Neural progenitor cell (in vitro differentiated cells): Measurements from ENCODE around the gene ECSIT. TPM values are rescaled to one million over a fixed set of nuclear protein-coding genes. Genes with fewer than 3 reads are reported as not detected.

Source experiments
- DNase-seq: peaks from one replicate; pipeline ENCODE4 v3.0.0-alpha.2; 2016; ENCODE audit warnings: low spot score
- H2AFZ ChIP-seq: fragments of 200-600 bp; sonication (generic); replicated peaks from 2 replicates; pipeline ENCODE4 v1.6.1; 2016; ENCODE audit warnings: antibody characterized with exemption
- H3F3A ChIP-seq: fragments of 200-600 bp; sonication (generic); 2 replicates; pipeline ENCODE4 v1.6.1; 2016; ENCODE audit warnings: antibody characterized with exemption, low read depth
- H3K27ac ChIP-seq: fragments of 200-600 bp; sonication (generic); 2 replicates; pipeline ENCODE4 v1.5.1; 2016; ENCODE audit warnings: mild to moderate bottlenecking
- H3K27me3 ChIP-seq: fragments of 200-600 bp; sonication (generic); 2 replicates; pipeline ENCODE4 v1.6.1; 2016; ENCODE audit warnings: mild to moderate bottlenecking, moderate library complexity
- H3K36me3 ChIP-seq: fragments of 200-600 bp; sonication (generic); 2 replicates; pipeline ENCODE4 v1.5.1; 2016
- H3K4me1 ChIP-seq: fragments of 200-600 bp; sonication (generic); 2 replicates; pipeline ENCODE4 v1.6.1; 2016; ENCODE audit warnings: mixed run types
- H3K4me2 ChIP-seq: fragments of 200-600 bp; sonication (generic); 2 replicates; pipeline ENCODE4 v1.6.1; 2016
- H3K4me3 ChIP-seq: fragments of 200-600 bp; sonication (generic); 2 replicates; pipeline ENCODE4 v1.5.1; 2016
- H3K79me2 ChIP-seq: fragments of 200-600 bp; sonication (generic); 2 replicates; pipeline ENCODE4 v1.6.1; 2016; ENCODE audit warnings: low read depth
- H3K9ac ChIP-seq: fragments of 200-600 bp; sonication (generic); 2 replicates; pipeline ENCODE4 v1.6.1; 2016
- H3K9me3 ChIP-seq: fragments of 200-600 bp; sonication (generic); 2 replicates; pipeline ENCODE4 v1.5.1; 2016; ENCODE audit warnings: low read depth
- H4K20me1 ChIP-seq: fragments of 200-600 bp; sonication (generic); 2 replicates; pipeline ENCODE4 v1.6.1; 2016; ENCODE audit warnings: low read depth
- H3K27ac Mint-ChIP-seq: 3 replicates; pipeline ENCODE4 v1.8.0; 2021; ENCODE audit warnings: mixed read lengths
- H3K27me3 Mint-ChIP-seq: 2 replicates; pipeline ENCODE4 v1.8.0; 2022; ENCODE audit warnings: low read depth, mild to moderate bottlenecking, inconsistent platforms, moderate library complexity, mixed read lengths; ENCODE audit not compliant: insufficient read depth
- H3K36me3 Mint-ChIP-seq: 3 replicates; pipeline ENCODE4 v1.8.0; 2021; ENCODE audit warnings: mixed read lengths
- H3K4me1 Mint-ChIP-seq: 3 replicates; pipeline ENCODE4 v1.8.0; 2021; ENCODE audit warnings: mixed read lengths
- H3K4me3 Mint-ChIP-seq: 3 replicates; pipeline ENCODE4 v1.8.0; 2021; ENCODE audit warnings: mild to moderate bottlenecking, moderate library complexity, mixed read lengths
- H3K9me3 Mint-ChIP-seq: 3 replicates; pipeline ENCODE4 v1.8.0; 2020; ENCODE audit warnings: mixed read lengths
- EZH2 ChIP-seq: fragments of 200-600 bp; sonication (generic); IDR thresholded peaks from 2 replicates; pipeline ENCODE4 v1.6.1; 2017; ENCODE audit warnings: antibody characterized with exemption, mild to moderate bottlenecking, moderate library complexity
- EZH2phosphoT487 ChIP-seq: fragments of 200-600 bp; sonication (generic); IDR thresholded peaks from 2 replicates; pipeline ENCODE4 v1.6.1; 2017; ENCODE audit warnings: antibody characterized with exemption
- total RNA-seq: library from RNA; depleted of rRNA; stranded (reverse); fragments of >200 nt; gene quantifications from 2 replicates; pipeline ENCODE4 v1.2.3, GENCODE V29; 2015; ENCODE audit warnings: low replicate concordance
- TF ChIP-seq, protein P1 (sequence below): fragments of 200-600 bp; sonication (generic); IDR thresholded peaks from 2 replicates; pipeline ENCODE4 v1.5.1; 2017; ENCODE audit warnings: antibody characterized with exemption, mild to moderate bottlenecking

ECSIT gene
- total RNA-seq, 1 donor from 2014 or later, result 9.4 TPM

DNA sequence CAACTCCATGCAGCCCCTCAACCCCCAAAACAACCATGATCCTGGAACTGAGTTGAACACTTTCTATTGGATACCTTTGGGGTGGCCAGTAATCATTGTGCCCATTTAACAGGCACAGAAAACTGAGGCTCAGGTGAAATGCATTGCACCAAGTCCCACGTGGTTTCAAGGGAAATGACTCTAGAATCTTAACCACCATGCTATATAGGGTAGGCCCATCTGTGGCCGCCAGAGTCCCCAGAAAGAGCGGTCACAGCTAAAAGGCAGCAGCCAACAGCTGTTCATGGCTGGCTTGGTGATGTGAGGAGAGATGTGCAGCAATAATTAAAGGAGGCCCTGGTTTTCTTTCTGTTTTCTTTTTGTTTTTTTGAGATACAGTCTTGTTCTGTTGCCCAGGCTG lies 12.3 kb upstream of the ECSIT start:
- H3K4me2 ChIP-seq, result no peak overlapping the region
- no peak overlapping the region for H3K9ac ChIP-seq
- no peak overlapping the region for H3K27ac ChIP-seq
- no peak overlapping the region for H2AFZ ChIP-seq
- H3K36me3 Mint-ChIP-seq, result no peaks in the 10 kb centered on the region
- peaks cover 19% of the 10 kb centered on the region for H3K4me1 ChIP-seq
- peaks cover 19% of the 10 kb centered on the region for H3F3A ChIP-seq
- H3K79me2 ChIP-seq, result no peaks in the 10 kb centered on the region
- no peak overlapping the region for H3K4me3 Mint-ChIP-seq
- no peak for DNase-seq
- H3K4me3 ChIP-seq, result no peak overlapping the region
- H3K4me1 Mint-ChIP-seq, result peaks cover 16% of the 10 kb centered on the region
- no peaks in the 10 kb centered on the region for H3K36me3 ChIP-seq
- H3K27ac Mint-ChIP-seq, result no peak overlapping the region
- H3K9me3 Mint-ChIP-seq, result no peaks in the 10 kb centered on the region
- peaks cover 10% of the 10 kb centered on the region for H3K27me3 Mint-ChIP-seq
- H3K9me3 ChIP-seq, result no peaks in the 10 kb centered on the region
- H3K27me3 ChIP-seq, result no peaks in the 10 kb centered on the region
- no peaks in the 10 kb centered on the region for H4K20me1 ChIP-seq
- TF ChIP-seq EZH2phosphoT487 (no peak), EZH2 (no peak)
- TF ChIP-seq, protein P1, sequence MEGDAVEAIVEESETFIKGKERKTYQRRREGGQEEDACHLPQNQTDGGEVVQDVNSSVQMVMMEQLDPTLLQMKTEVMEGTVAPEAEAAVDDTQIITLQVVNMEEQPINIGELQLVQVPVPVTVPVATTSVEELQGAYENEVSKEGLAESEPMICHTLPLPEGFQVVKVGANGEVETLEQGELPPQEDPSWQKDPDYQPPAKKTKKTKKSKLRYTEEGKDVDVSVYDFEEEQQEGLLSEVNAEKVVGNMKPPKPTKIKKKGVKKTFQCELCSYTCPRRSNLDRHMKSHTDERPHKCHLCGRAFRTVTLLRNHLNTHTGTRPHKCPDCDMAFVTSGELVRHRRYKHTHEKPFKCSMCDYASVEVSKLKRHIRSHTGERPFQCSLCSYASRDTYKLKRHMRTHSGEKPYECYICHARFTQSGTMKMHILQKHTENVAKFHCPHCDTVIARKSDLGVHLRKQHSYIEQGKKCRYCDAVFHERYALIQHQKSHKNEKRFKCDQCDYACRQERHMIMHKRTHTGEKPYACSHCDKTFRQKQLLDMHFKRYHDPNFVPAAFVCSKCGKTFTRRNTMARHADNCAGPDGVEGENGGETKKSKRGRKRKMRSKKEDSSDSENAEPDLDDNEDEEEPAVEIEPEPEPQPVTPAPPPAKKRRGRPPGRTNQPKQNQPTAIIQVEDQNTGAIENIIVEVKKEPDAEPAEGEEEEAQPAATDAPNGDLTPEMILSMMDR, result no peak

DNA sequence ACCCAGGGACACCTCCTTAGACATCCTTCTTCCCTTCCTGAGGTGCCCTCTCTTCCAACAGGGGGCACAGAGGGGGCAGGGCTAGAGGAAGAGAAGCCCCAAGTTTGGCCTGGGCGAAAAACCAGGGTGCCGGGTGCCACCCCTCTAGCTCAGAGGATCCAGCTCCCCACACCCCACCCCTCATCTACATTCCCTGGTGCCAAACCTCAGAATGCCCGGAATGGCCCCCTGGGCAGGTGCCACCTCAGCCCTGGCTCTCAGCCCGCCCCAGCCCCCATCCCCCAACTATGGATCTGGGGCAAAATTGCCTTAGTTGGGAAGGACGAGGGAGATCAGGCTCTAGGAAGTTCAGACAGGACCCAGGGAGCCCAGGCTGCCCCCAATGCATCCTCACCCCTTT lies 11.7 kb upstream of the ECSIT start:
- no peaks in the 10 kb centered on the region for H3K27me3 ChIP-seq
- H4K20me1 ChIP-seq, result no peaks in the 10 kb centered on the region
- H3K9ac ChIP-seq, result no peak overlapping the region
- DNase-seq, result no peak
- H3F3A ChIP-seq, result peaks cover 19% of the 10 kb centered on the region
- H3K79me2 ChIP-seq, result no peaks in the 10 kb centered on the region
- H3K4me3 ChIP-seq, result no peak overlapping the region
- H3K4me3 Mint-ChIP-seq, result no peak overlapping the region
- H3K27ac Mint-ChIP-seq, result no peak overlapping the region
- TF ChIP-seq, protein P1, result no peak
- TF ChIP-seq EZH2 (no peak), EZH2phosphoT487 (no peak)
- peak overlapping the region; percentile 97 for H3K4me2 ChIP-seq
- H3K4me1 Mint-ChIP-seq, result peaks cover 13% of the 10 kb centered on the region
- no peaks in the 10 kb centered on the region for H3K36me3 ChIP-seq
- H3K36me3 Mint-ChIP-seq, result no peaks in the 10 kb centered on the region
- no peak overlapping the region for H3K27ac ChIP-seq
- H3K9me3 ChIP-seq, result no peaks in the 10 kb centered on the region
- H3K27me3 Mint-ChIP-seq, result peaks cover 8% of the 10 kb centered on the region
- no peak overlapping the region for H2AFZ ChIP-seq
- H3K9me3 Mint-ChIP-seq, result no peaks in the 10 kb centered on the region
- peaks cover 19% of the 10 kb centered on the region for H3K4me1 ChIP-seq

DNA sequence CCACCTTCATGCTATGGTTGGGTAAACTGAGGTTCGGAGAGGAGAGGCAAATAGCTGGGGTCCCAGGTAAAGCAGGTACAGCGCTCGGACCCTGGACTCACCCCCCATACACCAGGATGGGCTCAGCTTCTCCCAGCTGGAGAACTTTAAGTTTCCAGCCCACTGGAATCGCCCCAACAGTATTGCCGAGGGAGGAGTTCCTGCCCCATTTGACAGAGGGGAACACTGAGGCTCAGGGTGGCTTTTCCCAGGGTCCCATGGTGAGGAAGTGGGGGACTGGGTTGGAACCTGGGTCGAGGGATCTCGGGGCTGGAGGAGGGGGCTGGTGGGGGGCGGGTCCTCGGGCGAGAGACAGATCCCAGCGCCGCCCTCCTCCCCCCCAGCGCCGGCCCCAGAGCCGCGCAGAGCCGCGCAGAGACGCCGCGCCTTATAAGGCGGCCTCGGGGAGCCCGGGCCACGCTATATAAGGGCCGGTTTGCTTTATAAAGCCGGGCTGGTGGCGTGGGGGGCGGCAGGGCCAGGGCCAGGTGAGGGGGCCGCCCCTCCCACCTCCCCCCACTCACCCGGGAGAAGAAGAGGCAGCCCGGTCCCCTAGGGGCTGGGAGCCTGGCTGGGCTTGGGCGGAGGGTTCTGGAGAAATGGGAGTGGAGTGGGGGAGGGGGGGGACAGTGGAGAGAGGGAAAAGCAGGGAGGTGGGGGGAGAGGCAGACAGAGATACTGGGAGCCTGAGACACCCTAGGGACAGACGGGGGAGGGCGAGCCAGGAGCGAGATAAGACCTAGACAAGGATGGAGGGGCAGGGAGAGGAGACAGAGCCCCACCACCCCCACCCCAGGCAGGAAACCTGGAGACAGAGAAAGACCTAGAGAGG lies 10.8 kb upstream of the ECSIT start:
- Histone ChIP-seq H3K4me3 (peak overlapping the region; percentile 51), H4K20me1 (no peaks in the 10 kb centered on the region), H3K27ac (no peak overlapping the region), H3K36me3 (no peaks in the 10 kb centered on the region), H3K4me2 (peak overlapping the region; percentile 97), H3K27me3 (peaks cover 3% of the 10 kb centered on the region), H2AFZ (peak overlapping the region; percentile 78), H3K9me3 (no peaks in the 10 kb centered on the region), H3K79me2 (no peaks in the 10 kb centered on the region), H3K4me1 (peaks cover 19% of the 10 kb centered on the region), H3K9ac (no peak overlapping the region), H3F3A (peaks cover 19% of the 10 kb centered on the region)
- Mint-ChIP-seq H3K36me3 (no peaks in the 10 kb centered on the region), H3K4me3 (peak overlapping the region; percentile 71), H3K27ac (peak overlapping the region; percentile 11), H3K27me3 (peaks cover 11% of the 10 kb centered on the region), H3K4me1 (peaks cover 17% of the 10 kb centered on the region), H3K9me3 (no peaks in the 10 kb centered on the region)
- peak; percentile 61 for DNase-seq
- TF ChIP-seq, protein P1, result no peak
- no peak for TF ChIP-seq EZH2
- TF ChIP-seq EZH2phosphoT487, result no peak
